DOHH2 (cell line): ENCODE results near the gene PCNX3.

Experiments used
- H3F3A ChIP-seq: fragments of 200-600 bp; sonication (generic), shearing (Covaris generic); 2 replicates; pipeline ENCODE4 v1.6.0; 2016; ENCODE audit warnings: antibody characterized with exemption, mild to moderate bottlenecking; ENCODE audit not compliant: control insufficient read depth, insufficient read depth
- H3K27ac ChIP-seq: fragments of 200-600 bp; sonication (generic); 2 replicates; pipeline ENCODE4 v1.5.1; 2014; ENCODE audit warnings: low read depth, mild to moderate bottlenecking, low read length, moderate library complexity
- H3K27me3 ChIP-seq: fragments of 200-600 bp; sonication (generic); 2 replicates; pipeline ENCODE4 v1.6.1; 2014; ENCODE audit warnings: mild to moderate bottlenecking, low read length, mixed read lengths; ENCODE audit not compliant: control insufficient read depth
- H3K36me3 ChIP-seq: fragments of 200-600 bp; sonication (generic); 2 replicates; pipeline ENCODE4 v1.6.1; 2014; ENCODE audit warnings: mild to moderate bottlenecking, low read length, moderate library complexity, mixed read lengths; ENCODE audit not compliant: control insufficient read depth
- H3K4me1 ChIP-seq: fragments of 200-600 bp; sonication (generic); 2 replicates; pipeline ENCODE4 v1.6.1; 2014; ENCODE audit warnings: mild to moderate bottlenecking, low read length, mixed read lengths; ENCODE audit not compliant: control insufficient read depth
- H3K4me2 ChIP-seq: fragments of 200-600 bp; sonication (generic); 2 replicates; pipeline ENCODE4 v1.6.0; 2014; ENCODE audit warnings: mild to moderate bottlenecking, low read length, moderate library complexity
- H3K4me3 ChIP-seq: fragments of 200-600 bp; sonication (generic); 2 replicates; pipeline ENCODE4 v1.5.1; 2014; ENCODE audit warnings: mild to moderate bottlenecking, low read length, mixed read lengths
- H3K79me2 ChIP-seq: fragments of 200-600 bp; sonication (generic); 2 replicates; pipeline ENCODE4 v1.6.1; 2014; ENCODE audit warnings: mild to moderate bottlenecking, low read length, mixed read lengths; ENCODE audit not compliant: control insufficient read depth
- H3K9me2 ChIP-seq: fragments of 200-600 bp; sonication (generic); replicated peaks from 2 replicates; pipeline ENCODE4 v1.6.1; 2014; ENCODE audit warnings: mild to moderate bottlenecking, low read length, mixed read lengths; ENCODE audit not compliant: control insufficient read depth
- H3K9me3 ChIP-seq: fragments of 200-600 bp; sonication (generic); 2 replicates; pipeline ENCODE4 v1.6.1; 2014; ENCODE audit warnings: antibody characterized with exemption, low read length, mixed read lengths; ENCODE audit not compliant: control insufficient read depth, insufficient read depth
- H4K20me1 ChIP-seq: fragments of 200-600 bp; sonication (generic); 2 replicates; pipeline ENCODE4 v1.6.0; 2014; ENCODE audit warnings: low read depth, mild to moderate bottlenecking, antibody characterized with exemption, low read length, moderate library complexity; ENCODE audit not compliant: control insufficient read depth, insufficient read depth
- CTCF ChIP-seq: fragments of 200-600 bp; sonication (generic); IDR thresholded peaks from one replicate; pipeline ENCODE4 v1.5.1; 2014; ENCODE audit warnings: antibody characterized with exemption, mild to moderate bottlenecking, low read depth, low read length; ENCODE audit not compliant: poor library complexity, severe bottlenecking
- EZH2phosphoT487 ChIP-seq: fragments of 200-600 bp; sonication (generic); IDR thresholded peaks from 2 replicates; pipeline ENCODE4 v1.6.1; 2017; ENCODE audit warnings: borderline replicate concordance, mild to moderate bottlenecking, antibody characterized with exemption, low read length, moderate library complexity, mixed read lengths

Gene PCNX3

GRCh38 chr11:65649656-65650546 is 34.3 kb downstream of the PCNX3 start:
- Histone ChIP-seq H3K4me3 (no peak overlapping the region), H3F3A (peaks cover 23% of the 10 kb centered on the region), H3K9me3 (no peaks in the 10 kb centered on the region), H3K79me2 (peaks cover 6% of the 10 kb centered on the region; the same call in 1 of the 2 replicates), H3K36me3 (peaks cover 68% of the 10 kb centered on the region), H3K4me2 (no peak overlapping the region), H4K20me1 (no peaks in the 10 kb centered on the region; the same call in 1 of the 2 replicates), H3K27me3 (no peaks in the 10 kb centered on the region), H3K9me2 (no peaks in the 10 kb centered on the region), H3K27ac (no peak overlapping the region), H3K4me1 (peaks cover 32% of the 10 kb centered on the region)
- TF ChIP-seq EZH2phosphoT487 (no peak), CTCF (no peak)

GRCh38 chr11:65650547-65651338 is 35.2 kb downstream of the PCNX3 start:
- Histone ChIP-seq H4K20me1 (no peaks in the 10 kb centered on the region; the same call in 1 of the 2 replicates), H3K79me2 (peaks cover 6% of the 10 kb centered on the region; the same call in 1 of the 2 replicates), H3K4me1 (peaks cover 32% of the 10 kb centered on the region), H3K27me3 (no peaks in the 10 kb centered on the region), H3K4me2 (no peak overlapping the region), H3K9me2 (no peaks in the 10 kb centered on the region), H3K36me3 (peaks cover 69% of the 10 kb centered on the region), H3K27ac (no peak overlapping the region), H3F3A (peaks cover 23% of the 10 kb centered on the region), H3K9me3 (no peaks in the 10 kb centered on the region), H3K4me3 (no peak overlapping the region)
- no peak for TF ChIP-seq EZH2phosphoT487
- no peak for TF ChIP-seq CTCF

- Histone ChIP-seq H4K20me1 (no peaks in the 10 kb centered on the region; the same call in 1 of the 2 replicates), H3K9me3 (no peaks in the 10 kb centered on the region), H3K27me3 (no peaks in the 10 kb centered on the region), H3K4me1 (peaks cover 32% of the 10 kb centered on the region), H3F3A (peaks cover 24% of the 10 kb centered on the region), H3K79me2 (peaks cover 7% of the 10 kb centered on the region), H3K9me2 (no peaks in the 10 kb centered on the region), H3K36me3 (peaks cover 69% of the 10 kb centered on the region), H3K4me3 (no peak overlapping the region), H3K4me2 (no peak overlapping the region), H3K27ac (no peak overlapping the region)
- TF ChIP-seq EZH2phosphoT487, result no peak
- TF ChIP-seq CTCF, result no peak
These were observed 35.7 kb downstream of the PCNX3 start for GRCh38 chr11:65651339-65651588.
